CD14-positive monocyte (primary cell): Measurements from ENCODE around the gene SUSD5. TPM values are rescaled to one million over a fixed set of nuclear protein-coding genes. Genes with fewer than 3 reads are reported as not detected.

Source experiments
- DNase-seq, 3 donors: peaks; one replicate each; pipeline ENCODE4 v3.0.0-alpha.2; 2011 to 2022
- H2AFZ ChIP-seq: 2 replicates; pipeline ENCODE4 v1.6.0; 2012; ENCODE audit warnings: mild to moderate bottlenecking, low read depth, low read length, inconsistent platforms; ENCODE audit not compliant: insufficient read depth, poor library complexity, severe bottlenecking
- H3K27ac ChIP-seq, 2 donors: 1 replicate in 1 of 2; 2 replicates in 1 of 2; pipeline ENCODE4 v1.5.1; 2012 to 2013; ENCODE audit warnings: low read length in 2 of 2, control low read depth in 1 of 2, inconsistent platforms in 1 of 2, low read depth in 1 of 2, mild to moderate bottlenecking in 1 of 2
- H3K27me3 ChIP-seq, 2 donors: one replicate each; pipeline versions ENCODE4 v1.6.0 to v1.6.1; 2011 to 2013; ENCODE audit warnings: low read length in 2 of 2; ENCODE audit not compliant: control insufficient read depth in 2 of 2, insufficient read depth in 2 of 2
- H3K36me3 ChIP-seq, 2 donors: replicated peaks in 1 of 2; 1 replicate in 1 of 2; 2 replicates in 1 of 2; pipeline versions ENCODE4 v1.5.1 to v1.6.1; 2012 to 2013; ENCODE audit warnings: low read length in 2 of 2, control low read depth in 1 of 2, inconsistent platforms in 1 of 2, mild to moderate bottlenecking in 1 of 2; ENCODE audit not compliant: insufficient read depth in 2 of 2, control insufficient read depth in 1 of 2
- H3K4me1 ChIP-seq, 2 donors: 1 replicate in 1 of 2; 2 replicates in 1 of 2; pipeline versions ENCODE4 v1.5.1 to v1.6.1; 2012 to 2013; ENCODE audit warnings: low read length in 2 of 2, control low read depth in 1 of 2, inconsistent platforms in 1 of 2, mild to moderate bottlenecking in 1 of 2, moderate library complexity in 1 of 2; ENCODE audit not compliant: insufficient read depth in 2 of 2, control insufficient read depth in 1 of 2
- H3K4me2 ChIP-seq: replicated peaks from 2 replicates; pipeline ENCODE3; 2012; ENCODE audit warnings: low read length, moderate library complexity, mild to moderate bottlenecking; ENCODE audit not compliant: poor library complexity, severe bottlenecking; ENCODE audit errors: extremely low read depth
- H3K4me3 ChIP-seq, 3 experiments: fragments of 200-600 bp in 1 of 3; sonication (generic) in 1 of 3; replicated peaks in 1 of 3; 1 replicate in 2 of 3; 2 replicates in 1 of 3; pipeline ENCODE4 v1.5.1; 2011 to 2013; ENCODE audit warnings: low read length in 3 of 3, mild to moderate bottlenecking in 3 of 3, control low read depth in 2 of 3, low read depth in 2 of 3, inconsistent platforms in 1 of 3, moderate library complexity in 1 of 3
- H3K79me2 ChIP-seq: 2 replicates; pipeline ENCODE4 v1.6.0; 2012; ENCODE audit warnings: mild to moderate bottlenecking, control low read depth, inconsistent platforms, low read length, moderate library complexity; ENCODE audit not compliant: insufficient read depth
- H3K9ac ChIP-seq: 2 replicates; pipeline ENCODE4 v1.6.0; 2017; ENCODE audit warnings: low read length, mild to moderate bottlenecking; ENCODE audit not compliant: insufficient read depth, poor library complexity, severe bottlenecking
- H3K9me3 ChIP-seq, 2 donors: replicated peaks in 1 of 2; 1 replicate in 1 of 2; 2 replicates in 1 of 2; pipeline versions ENCODE4 v1.5.1 to v1.6.1; 2012 to 2013; ENCODE audit warnings: low read length in 2 of 2, control low read depth in 1 of 2; ENCODE audit not compliant: control insufficient read depth in 1 of 2, insufficient read depth in 1 of 2
- H4K20me1 ChIP-seq: 2 replicates; pipeline ENCODE4 v1.6.0; 2012; ENCODE audit warnings: mild to moderate bottlenecking, low read length, control low read depth, moderate library complexity; ENCODE audit not compliant: insufficient read depth
- H3K27ac Mint-ChIP-seq, 7 donors: one replicate each; pipeline ENCODE4 v1.8.0; 2020; ENCODE audit warnings: mild to moderate bottlenecking in 7 of 7, mixed read lengths in 7 of 7, moderate library complexity in 6 of 7, inconsistent platforms in 2 of 7
- H3K27me3 Mint-ChIP-seq, 3 donors: one replicate each; pipeline ENCODE4 v1.8.0; 2021 to 2022; ENCODE audit warnings: low read depth in 3 of 3, mild to moderate bottlenecking in 3 of 3, mixed read lengths in 3 of 3, moderate library complexity in 3 of 3, inconsistent platforms in 1 of 3
- H3K36me3 Mint-ChIP-seq, 2 donors: one replicate each; pipeline ENCODE4 v1.8.0; 2020; ENCODE audit warnings: mixed read lengths in 2 of 2, inconsistent platforms in 1 of 2, mild to moderate bottlenecking in 1 of 2
- H3K4me1 Mint-ChIP-seq: one replicate; pipeline ENCODE4 v1.8.0; 2020; ENCODE audit warnings: mild to moderate bottlenecking, mixed read lengths
- H3K4me3 Mint-ChIP-seq, 2 donors: one replicate each; pipeline ENCODE4 v1.8.0; 2020; ENCODE audit warnings: mild to moderate bottlenecking in 2 of 2, mixed read lengths in 2 of 2, moderate library complexity in 1 of 2
- H3K9me3 Mint-ChIP-seq, 7 donors: one replicate each; pipeline ENCODE4 v1.8.0; 2020 to 2022; ENCODE audit warnings: mixed read lengths in 7 of 7, mild to moderate bottlenecking in 6 of 7, moderate library complexity in 6 of 7, inconsistent platforms in 2 of 7
- CTCF ChIP-seq: fragments of 200-600 bp; IDR thresholded peaks from one replicate; pipeline ENCODE4 v1.8.0; 2022; ENCODE audit warnings: antibody characterized with exemption, mild to moderate bottlenecking
- WGBS: methylation state at CpG from one replicate; pipeline ENCODE4 v1.1.5; 2013; ENCODE audit warnings: missing lambda C conversion rate; ENCODE audit not compliant: insufficient coverage; 5-methylcytosine and 5-hydroxymethylcytosine counted together
- intact Hi-C, 2 donors: fragments of 100-400 bp; cut with micrococcal nuclease; formaldehyde crosslinking; loops; one replicate each; pipeline versions ENCODE4 v1.15.0 to v1.15.1; 2023
- polyA plus RNA-seq, 3 donors: library from polyadenylated mRNA; depleted of rRNA in 1 of 3; unstranded in 2 of 3; stranded (reverse) in 1 of 3; fragments of 300-500 nt in 2 of 3; fragments of >200 nt in 1 of 3; fragmentation: Illumina TruSeq in 2 of 3; gene quantifications; 1 replicate in 2 of 3; 2 replicates in 1 of 3; pipeline ENCODE4 v1.2.3, GENCODE V29; 2012 to 2021

Gene SUSD5
- polyA plus RNA-seq, 3 donors = not detected

DNA sequence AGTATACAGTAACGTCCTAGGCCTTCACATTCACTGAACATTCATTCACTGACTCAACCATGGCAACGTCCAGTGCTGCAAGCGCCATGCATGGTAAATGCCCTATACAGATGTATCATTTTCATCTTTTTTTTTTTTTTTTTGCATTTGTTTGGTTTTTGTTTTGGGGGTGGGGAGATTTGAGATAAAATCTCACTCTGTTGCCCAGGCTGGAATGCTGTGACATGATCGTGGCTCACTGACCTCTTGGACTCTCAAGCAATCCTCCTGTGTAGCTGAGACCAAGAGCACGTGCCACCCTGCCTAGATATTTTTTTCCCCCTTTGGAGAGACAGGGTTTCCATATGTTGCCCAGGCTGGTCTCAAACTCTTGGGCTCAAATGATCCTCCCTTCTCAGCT, 37.4 kb downstream of the SUSD5 start:
- Histone ChIP-seq H3K27ac (no peak overlapping the region), H3K4me1 (no peaks in the 10 kb centered on the region), H3K36me3 (no peaks in the 10 kb centered on the region), H3K79me2 (no peaks in the 10 kb centered on the region), H2AFZ (no peak overlapping the region), H3K9ac (no peak overlapping the region), H3K4me3 (no peak overlapping the region), H3K9me3 (no peaks in the 10 kb centered on the region), H3K4me2 (no peak overlapping the region), H4K20me1 (no peaks in the 10 kb centered on the region), H3K27me3 (no peaks in the 10 kb centered on the region)
- no peaks in the 10 kb centered on the region for H3K36me3 Mint-ChIP-seq
- H3K4me1 Mint-ChIP-seq = no peaks in the 10 kb centered on the region
- H3K27me3 Mint-ChIP-seq = peaks cover 0 to 4% (median 2%) of the 10 kb centered on the region in 3 donors
- intact Hi-C loops = no loop called here
- no peak overlapping the region for H3K4me3 Mint-ChIP-seq
- no peak for TF ChIP-seq CTCF
- peaks cover 0 to 18% (median 10%) of the 10 kb centered on the region in 7 donors for H3K9me3 Mint-ChIP-seq
- DNase-seq = no peak
- 94% methylated on average over 2 of the region's 5 CpGs for WGBS
- H3K27ac Mint-ChIP-seq = no peak overlapping the region

- no peak for DNase-seq
- WGBS = 100% methylated on average over 1 of the region's 1 CpG
- Histone ChIP-seq H2AFZ (no peak overlapping the region), H3K27me3 (no peaks in the 10 kb centered on the region), H4K20me1 (no peaks in the 10 kb centered on the region), H3K27ac (no peak overlapping the region), H3K79me2 (no peaks in the 10 kb centered on the region), H3K36me3 (no peaks in the 10 kb centered on the region), H3K4me3 (no peak overlapping the region), H3K9ac (no peak overlapping the region), H3K9me3 (no peaks in the 10 kb centered on the region), H3K4me2 (no peak overlapping the region), H3K4me1 (no peaks in the 10 kb centered on the region)
- Mint-ChIP-seq H3K36me3 (no peaks in the 10 kb centered on the region), H3K4me3 (no peak overlapping the region), H3K9me3 (peaks cover 0 to 15% (median 10%) of the 10 kb centered on the region in 7 donors), H3K27me3 (peaks cover 0 to 3% (median 2%) of the 10 kb centered on the region in 3 donors), H3K4me1 (no peaks in the 10 kb centered on the region), H3K27ac (no peak overlapping the region)
- intact Hi-C loops = no loop called here
- TF ChIP-seq CTCF = no peak
These were observed 39.5 kb downstream of the SUSD5 start for GRCh38 chr3:33179132-33179531.
